Activated naive CD4-positive, alpha-beta T cell treated with anti-CD3 and anti-CD28 coated beads, Interleukin-2, amount 50 U/mL, for 72 hours (primary cell): ENCODE measurements around the gene NUDT22. TPM values are rescaled to one million over a fixed set of nuclear protein-coding genes. Genes with fewer than 3 reads are reported as not detected.
A peak's percentile ranks its signal among the peaks of the same experiment; 100 is the strongest.

Source experiments
- ATAC-seq, 2 donors: fragments of 150-1000 bp; cut with Tn5 transposase; 2 replicates each; pipeline ENCODE4 v1.10.0; 2021; ENCODE audit warnings: mild to moderate bottlenecking in 2 of 2, moderate library complexity in 2 of 2
- DNase-seq, 2 donors: peaks; one replicate each; pipeline ENCODE4 v3.0.0; 2021 to 2022; ENCODE audit warnings: low spot score in 2 of 2
- H3K27ac Mint-ChIP-seq, 2 donors: one replicate each; pipeline ENCODE4 v1.8.0; 2022; ENCODE audit warnings: mild to moderate bottlenecking in 2 of 2, mixed read lengths in 2 of 2
- H3K36me3 Mint-ChIP-seq, 2 donors: one replicate each; pipeline ENCODE4 v1.8.0; 2022; ENCODE audit warnings: mixed read lengths in 2 of 2
- H3K9me3 Mint-ChIP-seq, 2 donors: one replicate each; pipeline ENCODE4 v1.8.0; 2022; ENCODE audit warnings: mixed read lengths in 2 of 2
- total RNA-seq, 2 donors: library from RNA; stranded (reverse); gene quantifications; one replicate each; pipeline ENCODE4 v1.2.3, GENCODE V29; 2022

The NUDT22 gene
- total RNA-seq, 2 donors from 2014 or later = 87.4 to 88.8 TPM

DNA sequence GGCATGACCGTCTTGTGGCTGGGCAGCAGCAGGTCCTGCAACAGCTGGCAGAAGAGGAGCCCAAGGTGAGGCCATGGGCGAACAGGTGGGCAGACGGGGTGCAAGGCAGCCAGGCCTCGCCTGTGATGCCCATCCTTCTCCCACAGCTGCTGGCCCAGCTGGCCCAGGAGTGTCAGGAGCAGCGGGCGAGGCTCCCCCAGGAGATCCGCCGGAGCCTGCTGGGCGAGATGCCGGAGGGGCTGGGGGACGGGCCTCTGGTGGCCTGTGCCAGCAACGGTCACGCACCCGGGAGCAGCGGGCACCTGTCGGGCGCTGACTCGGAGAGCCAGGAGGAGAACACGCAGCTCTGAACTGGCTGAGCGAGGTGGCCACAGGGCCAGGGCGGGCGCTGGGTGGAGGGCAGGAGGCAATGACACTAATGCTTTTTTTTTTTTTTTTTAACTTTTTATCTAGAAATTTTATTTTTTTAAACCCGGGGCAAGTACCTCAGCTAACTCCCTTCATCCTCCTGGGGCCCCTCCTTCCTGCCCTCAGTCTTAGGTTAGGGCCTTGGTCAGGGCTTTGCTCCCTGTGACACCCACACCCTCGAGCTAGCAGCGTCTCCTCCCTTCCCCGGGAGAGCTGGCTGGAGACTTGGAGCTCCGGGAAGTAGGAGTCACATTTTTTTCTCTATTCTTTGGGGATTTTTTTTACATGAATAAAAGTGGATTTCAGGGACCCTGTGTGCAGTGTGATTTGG lies 41.3 kb downstream of the NUDT22 start:
- no peak for DNase-seq
- Mint-ChIP-seq H3K36me3 (peaks cover 10 to 14% of the 10 kb centered on the region in 2 donors), H3K9me3 (no peaks in the 10 kb centered on the region), H3K27ac (peak overlapping the region; percentile 55 to 91)
- ATAC-seq = no peak

DNA sequence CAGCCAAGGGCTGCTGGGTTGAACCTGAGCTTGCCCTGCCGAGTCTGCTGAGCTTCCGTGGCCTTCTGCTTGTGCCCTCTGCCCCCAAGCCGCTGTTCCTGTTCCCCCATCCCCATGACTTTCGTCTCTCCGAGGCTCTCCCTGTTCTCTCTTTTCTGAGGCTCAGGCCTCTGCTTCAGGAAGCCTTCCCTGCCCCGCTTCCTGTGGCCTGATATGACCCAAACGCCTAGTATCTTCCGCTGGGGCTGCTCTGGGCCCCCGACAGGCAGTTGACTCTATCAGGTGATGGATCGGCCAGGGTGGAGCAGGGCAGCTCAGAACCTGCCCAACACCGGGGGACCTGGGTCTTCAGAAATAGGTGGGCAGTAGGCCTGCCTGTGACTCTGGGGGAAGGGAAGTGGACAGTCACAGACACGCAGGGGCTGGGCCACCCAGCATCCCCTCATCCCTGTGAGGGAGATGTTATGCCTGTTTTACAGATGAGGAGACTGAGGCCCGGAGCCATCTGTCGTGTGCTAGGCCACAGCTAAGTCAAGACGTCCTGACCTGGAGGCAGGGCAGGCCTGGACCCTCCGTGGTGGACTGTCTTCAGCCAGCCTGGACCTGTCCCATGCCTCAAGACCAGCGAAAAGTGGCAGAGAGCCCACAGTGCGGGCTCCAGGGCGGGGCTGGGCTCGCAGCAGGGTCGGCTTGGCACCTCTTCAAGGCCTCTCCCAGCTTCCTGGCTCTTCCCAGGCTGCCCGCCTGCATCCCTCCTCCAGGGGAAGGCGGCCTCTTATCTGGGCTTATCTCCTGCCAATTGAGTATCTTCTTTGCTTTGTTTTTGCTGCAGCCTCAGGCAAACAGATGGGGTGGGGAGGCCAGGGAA lies 42.2 kb downstream of the NUDT22 start:
- DNase-seq (no peak), ATAC-seq (no peak)
- Mint-ChIP-seq H3K9me3 (no peaks in the 10 kb centered on the region), H3K27ac (peak overlapping the region; percentile 88 to 91), H3K36me3 (peaks cover 10 to 14% of the 10 kb centered on the region in 2 donors)

DNA sequence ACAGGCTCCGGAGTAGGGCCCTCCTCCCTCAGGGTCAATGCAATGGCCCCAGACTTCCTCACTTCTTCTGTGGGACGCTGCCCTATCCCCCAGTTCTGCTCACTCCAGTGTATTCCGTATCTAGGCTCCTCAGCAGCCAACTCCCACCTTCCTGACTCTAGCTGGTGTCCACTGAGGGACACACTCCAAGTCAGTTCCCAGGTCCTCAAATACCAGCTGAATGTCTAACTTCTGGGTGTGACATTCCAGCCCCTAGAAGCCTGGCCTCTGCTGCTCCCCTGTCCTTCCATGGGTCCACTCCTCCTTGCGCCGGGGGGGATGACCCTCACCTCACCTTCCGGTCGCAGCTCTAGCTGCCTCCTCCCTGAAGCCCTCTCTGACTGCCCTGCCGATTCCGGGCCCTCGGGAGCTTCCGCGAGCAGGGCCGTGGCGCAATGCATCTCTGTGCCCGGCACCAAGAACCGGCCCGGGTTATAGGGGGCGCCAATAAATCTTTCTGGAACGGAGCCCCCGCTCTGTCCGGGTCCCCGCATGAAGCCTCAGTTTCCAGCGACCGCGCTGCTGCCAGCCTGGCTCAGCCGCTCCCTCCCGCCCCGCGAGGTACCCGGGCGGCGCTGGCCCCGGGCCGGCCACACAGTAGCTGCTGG lies 42.9 kb downstream of the NUDT22 start:
- DNase-seq (peak; percentile 56 to 71), ATAC-seq (peak; percentile 1 to 10)
- Mint-ChIP-seq H3K36me3 (peaks cover 10 to 14% of the 10 kb centered on the region in 2 donors), H3K9me3 (no peaks in the 10 kb centered on the region), H3K27ac (peak overlapping the region; percentile 88 to 91)

DNA sequence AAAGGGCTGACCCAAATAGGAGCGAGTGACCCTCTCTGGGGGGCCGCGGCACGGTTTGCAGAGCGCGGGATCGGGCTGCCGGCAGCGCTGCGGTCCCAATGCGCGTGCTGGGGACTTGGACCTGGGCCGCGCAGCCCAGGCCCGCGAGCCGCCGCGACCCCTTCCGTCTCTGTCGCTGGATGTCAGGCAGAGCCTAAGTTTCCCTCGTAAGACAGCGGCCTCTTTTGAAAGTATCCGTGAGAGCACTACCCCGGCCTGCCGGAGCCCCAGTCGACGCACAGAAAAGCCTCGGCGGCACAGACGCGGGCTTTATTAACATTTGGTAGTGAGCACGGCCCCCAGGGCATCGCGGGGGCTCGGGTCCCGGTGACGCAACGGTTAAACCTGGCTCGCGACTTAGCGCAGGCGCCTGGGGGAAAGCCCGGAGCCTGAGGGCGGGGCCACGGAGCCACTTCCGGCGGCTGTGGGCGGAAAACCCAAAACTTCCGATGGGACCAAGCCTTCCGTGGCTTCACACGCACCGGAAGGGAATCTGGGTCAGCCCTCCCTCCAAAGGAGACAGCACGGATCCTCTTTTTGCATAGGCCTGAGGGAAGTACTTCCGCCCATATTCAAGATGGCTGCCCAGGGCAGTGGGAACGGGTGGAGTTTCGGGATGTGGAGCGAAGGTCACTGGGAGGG lies 43.6 kb downstream of the NUDT22 start:
- no peaks in the 10 kb centered on the region for H3K9me3 Mint-ChIP-seq
- peak; percentile 97 to 98 for DNase-seq
- peaks cover 10 to 14% of the 10 kb centered on the region in 2 donors for H3K36me3 Mint-ChIP-seq
- H3K27ac Mint-ChIP-seq = peak overlapping the region; percentile 91 to 98
- peak; percentile 84 to 86 for ATAC-seq

DNA sequence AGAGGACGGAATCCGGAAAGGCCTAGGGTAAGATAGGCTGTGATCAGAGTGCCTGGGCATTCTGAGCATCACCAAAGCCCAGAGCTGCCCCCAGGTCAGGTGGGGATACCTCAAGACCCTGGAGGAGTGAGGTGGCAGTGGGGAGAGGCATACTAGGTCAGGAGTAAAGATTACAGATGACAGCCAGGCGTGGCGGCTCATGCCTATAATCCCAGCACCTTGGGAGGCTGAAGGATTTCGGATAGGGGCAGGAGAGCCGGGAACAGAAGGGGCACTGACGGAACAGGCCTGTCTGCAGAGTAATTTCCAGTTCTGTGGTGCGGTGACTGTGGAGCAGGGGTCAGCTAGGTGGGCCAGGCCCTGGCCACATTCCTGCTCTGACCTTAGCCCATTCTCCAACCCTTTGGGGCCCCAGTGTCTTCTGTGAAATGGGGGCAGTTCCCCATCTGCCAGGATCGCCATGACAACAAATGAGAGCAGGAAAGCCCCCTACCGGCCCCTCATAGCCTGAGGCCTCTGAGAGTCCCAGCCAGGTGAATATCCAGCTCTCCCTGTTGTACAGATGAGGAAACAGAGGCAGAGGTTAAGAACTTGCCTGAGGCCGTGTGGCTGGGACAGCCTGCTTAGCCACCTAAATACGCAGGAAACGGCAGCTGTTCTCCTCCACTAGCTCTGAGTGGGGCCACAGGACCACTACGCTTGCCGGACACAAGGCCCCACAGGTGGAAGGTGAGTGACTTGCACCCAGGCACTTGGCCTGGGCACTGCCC lies 49.1 kb downstream of the NUDT22 start:
- Mint-ChIP-seq H3K27ac (peak overlapping the region in 1 of 2 donors; percentile 19), H3K36me3 (peaks cover 2 to 4% of the 10 kb centered on the region in 2 donors), H3K9me3 (no peaks in the 10 kb centered on the region)
- no peak for ATAC-seq
- no peak for DNase-seq

DNA sequence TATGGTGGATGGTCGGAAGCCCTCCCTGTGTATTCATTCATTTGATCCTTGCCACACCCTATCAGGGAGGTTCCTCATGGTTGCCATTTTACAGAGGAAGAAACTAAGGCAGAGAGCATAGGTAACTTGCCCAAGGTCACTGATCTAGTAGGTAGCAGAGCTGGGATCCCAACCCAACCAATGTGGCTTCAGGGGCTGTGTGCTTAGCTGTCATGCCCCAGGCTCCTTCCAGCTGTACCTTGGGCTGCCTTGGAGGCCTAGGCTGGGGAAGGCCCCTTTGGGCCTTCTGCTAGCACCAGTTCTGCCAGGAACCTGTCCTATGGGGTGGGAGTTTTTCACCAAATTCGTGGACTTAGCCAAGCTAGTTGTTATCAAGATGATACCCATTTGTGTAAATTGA lies 49.8 kb downstream of the NUDT22 start:
- no peak for ATAC-seq
- Mint-ChIP-seq H3K27ac (no peak overlapping the region), H3K36me3 (no peaks in the 10 kb centered on the region), H3K9me3 (no peaks in the 10 kb centered on the region)
- no peak for DNase-seq

DNA sequence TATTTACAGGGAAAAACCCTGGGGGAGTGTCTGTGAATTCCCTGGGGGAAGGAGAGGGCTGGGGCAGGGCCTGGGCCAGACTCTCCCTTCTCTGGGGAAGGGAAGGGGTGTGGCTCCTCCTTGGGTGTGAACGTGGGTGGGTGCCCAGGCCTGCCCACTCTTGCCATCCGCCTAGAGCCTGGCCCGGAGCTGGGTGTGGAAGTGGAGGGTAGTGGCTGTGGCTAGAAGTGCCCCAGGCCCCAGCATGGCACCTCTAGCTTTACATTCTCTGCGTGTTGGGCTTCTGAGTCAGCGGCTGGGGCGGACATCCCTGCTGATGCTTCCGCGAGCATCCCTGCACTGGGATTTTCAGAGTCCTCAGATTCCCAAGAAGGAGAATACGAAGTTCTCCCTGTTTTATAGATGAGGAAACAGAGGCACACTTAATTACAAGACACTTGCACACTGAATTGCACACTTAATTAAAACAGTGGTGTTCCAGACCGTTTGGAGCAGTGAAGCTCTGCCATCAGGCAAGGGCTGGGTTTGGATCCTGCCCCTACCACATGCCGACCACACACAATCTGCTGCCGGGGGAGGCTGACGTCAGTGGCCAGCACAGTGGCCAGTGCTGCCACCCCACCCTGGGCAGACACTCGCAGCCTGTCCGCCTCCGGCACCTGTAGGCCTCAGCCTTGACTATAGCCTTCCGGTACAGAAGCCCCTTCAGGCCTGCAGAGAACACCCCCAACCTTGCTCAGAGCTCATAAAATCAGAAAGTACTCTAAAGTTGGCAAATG lies 50.8 kb downstream of the NUDT22 start:
- no peaks in the 10 kb centered on the region for H3K36me3 Mint-ChIP-seq
- no peak overlapping the region for H3K27ac Mint-ChIP-seq
- DNase-seq (no peak), ATAC-seq (no peak)
- no peaks in the 10 kb centered on the region for H3K9me3 Mint-ChIP-seq

DNA sequence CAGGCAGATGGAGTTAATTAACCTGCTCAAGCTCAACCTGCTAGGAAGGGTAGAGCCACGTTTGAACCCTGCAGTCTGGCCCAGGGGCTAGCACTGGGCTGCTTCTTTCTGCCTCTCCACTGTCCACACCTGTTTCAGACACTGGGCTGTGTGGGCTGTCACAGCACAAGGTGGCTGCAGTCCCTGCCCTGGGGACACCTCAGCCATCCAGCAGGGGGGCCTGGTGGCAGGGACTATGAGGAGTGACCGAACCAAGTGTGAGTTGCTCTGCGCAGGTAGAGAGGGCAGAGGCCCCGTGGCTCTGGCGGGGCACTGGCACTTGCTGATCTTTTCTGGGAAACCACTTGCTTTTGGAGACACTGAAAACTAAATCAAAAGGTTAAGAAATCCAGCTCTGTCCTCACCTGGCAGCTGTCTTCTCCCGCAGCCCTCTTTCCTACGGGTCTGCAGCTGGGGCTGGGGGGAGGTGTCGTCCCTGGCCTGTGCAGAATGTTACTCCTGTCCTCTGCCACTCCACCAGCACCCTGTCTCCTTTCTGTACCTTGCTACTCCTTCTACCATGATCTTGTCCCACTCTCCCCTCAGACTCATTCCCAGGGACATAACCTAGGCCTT lies 52.6 kb downstream of the NUDT22 start:
- ATAC-seq (no peak), DNase-seq (no peak)
- Mint-ChIP-seq H3K27ac (no peak overlapping the region), H3K36me3 (no peaks in the 10 kb centered on the region), H3K9me3 (no peaks in the 10 kb centered on the region)

Other genes with a start within 250 kb of the NUDT22 start
- 10 to 100 TPM; 60.0 to 86.4 TPM for gene OTUB1, start 239.8 kb upstream of the NUDT22 start, total RNA-seq
- gene FLRT1, start 190.3 kb upstream of the NUDT22 start, total RNA-seq = not detected
- 10 to 100 TPM; 11.0 to 25.3 TPM for gene MACROD1, start 60.2 kb upstream of the NUDT22 start, total RNA-seq
- 100 to 1,000 TPM; 328 to 366 TPM for gene STIP1, start 40.1 kb upstream of the NUDT22 start, total RNA-seq
- gene FERMT3, start 19.6 kb upstream of the NUDT22 start, total RNA-seq = 100 to 1,000 TPM; 142 to 193 TPM
- 10 to 100 TPM; 31.2 to 36.5 TPM for gene TRPT1, start 88 bp upstream of the NUDT22 start, total RNA-seq
- 10 to 100 TPM; 26.7 to 48.7 TPM for gene DNAJC4, start 4.3 kb downstream of the NUDT22 start, total RNA-seq
- 100 to 1,000 TPM in 1 of 2 donors, 10 to 100 TPM in 1; 57.6 to 119 TPM for gene VEGFB, start 8.3 kb downstream of the NUDT22 start, total RNA-seq
- 10 to 100 TPM; 27.7 to 36.0 TPM for gene FKBP2, start 14.8 kb downstream of the NUDT22 start, total RNA-seq
- gene PPP1R14B, start 20.7 kb downstream of the NUDT22 start, total RNA-seq = 100 to 1,000 TPM; 177 to 262 TPM
- 10 to 100 TPM; 10.4 to 13.7 TPM for gene PLCB3, start 25.3 kb downstream of the NUDT22 start, total RNA-seq
- gene BAD, start 58.4 kb downstream of the NUDT22 start, total RNA-seq = 10 to 100 TPM in 1 of 2 donors, 1 to 10 TPM in 1; 7.1 to 31.6 TPM
- gene GPR137, start 59.6 kb downstream of the NUDT22 start, total RNA-seq = 10 to 100 TPM; 34.2 to 37.6 TPM
- gene KCNK4, start 65.0 kb downstream of the NUDT22 start, total RNA-seq = under 1 TPM; 0.23 to 0.46 TPM
- gene CATSPERZ, start 74.1 kb downstream of the NUDT22 start, total RNA-seq = under 1 TPM in 1 of 2 donors, not detected in 1; 0.55 TPM
- 10 to 100 TPM; 33.6 to 48.1 TPM for gene ESRRA, start 79.2 kb downstream of the NUDT22 start, total RNA-seq
- gene TRMT112, start 91.3 kb downstream of the NUDT22 start, total RNA-seq = 100 to 1,000 TPM; 198 to 213 TPM
- 100 to 1,000 TPM; 131 to 152 TPM for gene PRDX5, start 91.8 kb downstream of the NUDT22 start, total RNA-seq
- 100 to 1,000 TPM in 1 of 2 donors, 10 to 100 TPM in 1; 75.0 to 103 TPM for gene CCDC88B, start 113.9 kb downstream of the NUDT22 start, total RNA-seq
- gene RPS6KA4, start 132.9 kb downstream of the NUDT22 start, total RNA-seq = 10 to 100 TPM; 23.2 to 23.8 TPM